NCI-H146 treated with DMSO at 0.1 percent for 48 hours (cell line): ENCODE measurements around the gene TMEM147.

Experiments
- DNase-seq: peaks from one replicate; lab custom pipeline; 2025; ENCODE audit not compliant: unreplicated experiment; lab: John Stamatoyannopoulos, UW

The TMEM147 gene

GRCh38 chr19:35518313-35518712, 27.1 kb upstream of the TMEM147 start:
- DNase-seq = no peak

- DNase-seq = no peak
Measured at GRCh38 chr19:35519291-35519690, 26.1 kb upstream of the TMEM147 start.

GRCh38 chr19:35521124-35521743, 24.2 kb upstream of the TMEM147 start:
- no peak for DNase-seq

GRCh38 chr19:35522745-35523327, 22.6 kb upstream of the TMEM147 start:
- DNase-seq = no peak

- DNase-seq = no peak
Measured at GRCh38 chr19:35524181-35524837, 21.1 kb upstream of the TMEM147 start.

- DNase-seq = no peak
Measured at GRCh38 chr19:35525873-35526272, 19.6 kb upstream of the TMEM147 start.

- DNase-seq = no peak
Measured at GRCh38 chr19:35528218-35529038, 17.0 kb upstream of the TMEM147 start, which contains the start of gene SBSN. SBSN (minus strand) TSS chr19:35528311; CDS start chr19:35528281, 30 bp downstream.

GRCh38 chr19:35529241-35530218, 15.9 kb upstream of the TMEM147 start:
- DNase-seq = peak; percentile 11

- peak; percentile 59 for DNase-seq
Measured at GRCh38 chr19:35531291-35531690, 14.1 kb upstream of the TMEM147 start.

GRCh38 chr19:35533201-35533821, 12.1 kb upstream of the TMEM147 start, which contains the start of gene GAPDHS:
GAPDHS (plus strand) TSS chr19:35533456; CDS start chr19:35533528, 72 bp downstream.
- DNase-seq = no peak

GRCh38 chr19:35533822-35534392, 11.5 kb upstream of the TMEM147 start:
- no peak for DNase-seq

- DNase-seq = no peak
Measured at GRCh38 chr19:35534803-35535480, 10.5 kb upstream of the TMEM147 start.

GRCh38 chr19:35539314-35539713, 6.1 kb upstream of the TMEM147 start:
- no peak for DNase-seq

GRCh38 chr19:35539850-35540249, 5.6 kb upstream of the TMEM147 start:
- no peak for DNase-seq

- no peak for DNase-seq
Measured at GRCh38 chr19:35540356-35540927, 5.0 kb upstream of the TMEM147 start.

GRCh38 chr19:35542209-35542608, 3.2 kb upstream of the TMEM147 start:
- DNase-seq = no peak

- DNase-seq = no peak
Measured at GRCh38 chr19:35543280-35544109, 1.9 kb upstream of the TMEM147 start.
